Sigmoid colon (tissue), 3 donors: ENCODE results near the gene RAB1B.

Experiments
- CTCF ChIP-seq, 4 experiments: fragments of 450-650 bp in 3 of 4; fragments of 200-600 bp in 1 of 4; IDR thresholded peaks; one replicate each; pipeline ENCODE4 v1.5.1; 2016 to 2019; ENCODE audit warnings: antibody characterized with exemption in 4 of 4, mild to moderate bottlenecking in 3 of 4, moderate library complexity in 2 of 4
- POLR2A ChIP-seq, 2 donors: fragments of 450-650 bp; IDR thresholded peaks; one replicate each; pipeline ENCODE4 v1.6.1; 2016; ENCODE audit warnings: antibody characterized with exemption in 2 of 2, mild to moderate bottlenecking in 2 of 2, moderate library complexity in 2 of 2

- TF ChIP-seq CTCF (IDR thresholded peaks at IDR 0.05): no peak
- no peak for TF ChIP-seq POLR2A (IDR thresholded peaks at IDR 0.05)
These were observed 40.7 kb upstream of the RAB1B start for GRCh38 chr11:66227700-66228099.
